ENCODE results near the gene NFKB2.

NFKB2 gene

GRCh38 chr10:102379383-102379782 lies 16.1 kb upstream of the NFKB2 start:
- POLR2A ChIA-PET: no interaction called here
- CTCF ChIA-PET: interaction anchor here (0.9 to 2.4 kb wide), 9 partner anchors 10 to 217 kb away, joined by 3 to 13 read pairs (median 5); partner anchors contain the start of gene NFKB2
- TF ChIP-seq, protein P1, sequence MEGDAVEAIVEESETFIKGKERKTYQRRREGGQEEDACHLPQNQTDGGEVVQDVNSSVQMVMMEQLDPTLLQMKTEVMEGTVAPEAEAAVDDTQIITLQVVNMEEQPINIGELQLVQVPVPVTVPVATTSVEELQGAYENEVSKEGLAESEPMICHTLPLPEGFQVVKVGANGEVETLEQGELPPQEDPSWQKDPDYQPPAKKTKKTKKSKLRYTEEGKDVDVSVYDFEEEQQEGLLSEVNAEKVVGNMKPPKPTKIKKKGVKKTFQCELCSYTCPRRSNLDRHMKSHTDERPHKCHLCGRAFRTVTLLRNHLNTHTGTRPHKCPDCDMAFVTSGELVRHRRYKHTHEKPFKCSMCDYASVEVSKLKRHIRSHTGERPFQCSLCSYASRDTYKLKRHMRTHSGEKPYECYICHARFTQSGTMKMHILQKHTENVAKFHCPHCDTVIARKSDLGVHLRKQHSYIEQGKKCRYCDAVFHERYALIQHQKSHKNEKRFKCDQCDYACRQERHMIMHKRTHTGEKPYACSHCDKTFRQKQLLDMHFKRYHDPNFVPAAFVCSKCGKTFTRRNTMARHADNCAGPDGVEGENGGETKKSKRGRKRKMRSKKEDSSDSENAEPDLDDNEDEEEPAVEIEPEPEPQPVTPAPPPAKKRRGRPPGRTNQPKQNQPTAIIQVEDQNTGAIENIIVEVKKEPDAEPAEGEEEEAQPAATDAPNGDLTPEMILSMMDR (IDR thresholded peaks at IDR 0.05; ENCODE audit: control extremely low read depth, extremely low read depth, low read depth, missing control alignments): no peak
- no peak for DNase-seq (ENCODE audit: extremely low spot score)

- TF ChIP-seq, protein P1 (IDR thresholded peaks at IDR 0.05; ENCODE audit: control extremely low read depth, extremely low read depth, low read depth, missing control alignments): no peak
- ChIA-PET CTCF (interaction anchor here (0.8 to 7.9 kb wide), 10 partner anchors 9 to 213 kb away, joined by 3 to 71 read pairs (median 4); partner anchors contain the start of genes ELOVL3 and FBXL15), POLR2A (interaction anchor here (0.6 to 1.0 kb wide), 3 partner anchors 137 to 281 kb away, joined by 3 to 10 read pairs (median 4); partner anchors contain the start of gene GBF1)
- no peak for DNase-seq (ENCODE audit: extremely low spot score)
These were observed 13.5 kb upstream of the NFKB2 start for GRCh38 chr10:102381983-102382382.

GRCh38 chr10:102382871-102383270 lies 12.6 kb upstream of the NFKB2 start:
- ChIA-PET POLR2A (no interaction called here), CTCF (interaction anchor here (0.8 to 7.9 kb wide), 12 partner anchors 10 to 214 kb away, joined by 3 to 71 read pairs (median 12); partner anchors contain the start of genes ELOVL3, FBXL15 and NFKB2)
- no peak for DNase-seq (ENCODE audit: extremely low spot score)
- TF ChIP-seq, protein P1 (IDR thresholded peaks at IDR 0.05; ENCODE audit: control extremely low read depth, extremely low read depth, low read depth, missing control alignments): no peak

DNA sequence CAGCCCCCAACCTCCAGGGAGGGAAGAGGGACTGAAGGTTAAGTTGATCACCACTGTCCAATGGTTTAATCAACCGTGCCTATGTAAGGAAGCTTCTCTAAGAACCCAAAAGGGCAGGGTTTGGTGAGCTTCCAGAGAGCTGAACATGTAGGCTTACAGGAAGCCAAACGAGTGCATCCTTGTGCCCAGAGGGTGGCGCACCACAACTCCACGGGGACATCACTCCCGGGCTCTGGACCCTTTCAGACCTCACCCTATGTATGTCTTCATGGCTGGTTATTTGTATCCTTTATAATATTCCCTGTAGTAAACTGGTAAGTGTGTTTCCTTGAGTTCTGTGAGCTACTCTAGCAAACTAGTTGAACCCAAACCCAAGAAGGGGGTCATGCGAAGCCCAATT lies 11.5 kb upstream of the NFKB2 start:
- no peak for DNase-seq (ENCODE audit: extremely low spot score)
- TF ChIP-seq, protein P1 (IDR thresholded peaks at IDR 0.05; ENCODE audit: control extremely low read depth, extremely low read depth, low read depth, missing control alignments): no peak
- ChIA-PET CTCF (interaction anchor here (1.0 to 7.9 kb wide), 18 partner anchors 9 to 215 kb away, joined by 3 to 71 read pairs (median 6); partner anchors contain the start of genes ELOVL3, FBXL15 and NFKB2), POLR2A (no interaction called here)

GRCh38 chr10:102384606-102385429 lies 10.7 kb upstream of the NFKB2 start:
- ChIA-PET POLR2A (interaction anchor here (0.5 to 0.9 kb wide), 4 partner anchors 13 to 140 kb away, joined by 3 to 4 read pairs (median 3); partner anchors contain the start of gene GBF1), CTCF (interaction anchor here (0.8 to 7.9 kb wide), 20 partner anchors 9 to 216 kb away, joined by 3 to 71 read pairs (median 5); partner anchors contain the start of genes ELOVL3, FBXL15 and NFKB2)
- TF ChIP-seq, protein P1 (IDR thresholded peaks at IDR 0.05; ENCODE audit: control extremely low read depth, extremely low read depth, low read depth, missing control alignments): no peak
- DNase-seq (ENCODE audit: extremely low spot score): no peak

- no peak for DNase-seq (ENCODE audit: extremely low spot score)
- TF ChIP-seq, protein P1 (IDR thresholded peaks at IDR 0.05; ENCODE audit: control extremely low read depth, extremely low read depth, low read depth, missing control alignments): no peak
- CTCF ChIA-PET: interaction anchor here (1.0 to 2.0 kb wide), 4 partner anchors 10 to 159 kb away, joined by 3 to 6 read pairs (median 4); no protein-coding TSS in a partner anchor
- POLR2A ChIA-PET: interaction anchor here (0.7 kb wide), 1 partner anchor 13 kb away, joined by 3 read pairs; no protein-coding TSS in a partner anchor
These were observed 5.6 kb upstream of the NFKB2 start for GRCh38 chr10:102389894-102390293.

All from GM10248 (cell line).